Measurements from ENCODE around the gene ARVCF.

The ARVCF gene

GRCh38 chr22:20028855-20029549 lies 12.4 kb upstream of the ARVCF start:
- no peak for DNase-seq

- peak; percentile 31 for DNase-seq
Observed at GRCh38 chr22:20027966-20028854, 11.6 kb upstream of the ARVCF start.

GRCh38 chr22:20026996-20027601 lies 10.5 kb upstream of the ARVCF start:
- no peak for DNase-seq

GRCh38 chr22:20026204-20026908 lies 9.7 kb upstream of the ARVCF start:
- no peak for DNase-seq

GRCh38 chr22:20025401-20026203 lies 9.0 kb upstream of the ARVCF start:
- DNase-seq: no peak

GRCh38 chr22:20024650-20025397 lies 8.2 kb upstream of the ARVCF start:
- DNase-seq: no peak

GRCh38 chr22:20024225-20024624 lies 7.6 kb upstream of the ARVCF start:
- no peak for DNase-seq

- no peak for DNase-seq
Observed at GRCh38 chr22:20022978-20023613, 6.5 kb upstream of the ARVCF start.

GRCh38 chr22:20022231-20022977 lies 5.8 kb upstream of the ARVCF start:
- DNase-seq: no peak

GRCh38 chr22:20021196-20022181 lies 4.9 kb upstream of the ARVCF start:
- no peak for DNase-seq

- peak; percentile 95 for DNase-seq
Observed at GRCh38 chr22:20020533-20021195, 4.0 kb upstream of the ARVCF start, which contains the start of gene TANGO2. Gene TANGO2 (plus strand): TSS chr22:20021110. CDS start chr22:20036799, 15,689 bp downstream.

GRCh38 chr22:20019661-20020532 lies 3.3 kb upstream of the ARVCF start:
- DNase-seq: no peak

- no peak for DNase-seq
Observed at GRCh38 chr22:20018001-20018400, 1.4 kb upstream of the ARVCF start.

- no peak for DNase-seq
Observed at GRCh38 chr22:20017622-20017958, 967 bp upstream of the ARVCF start.

- DNase-seq: peak; percentile 23
Observed at GRCh38 chr22:20015971-20016733, 471 bp downstream of the ARVCF start.

GRCh38 chr22:20015187-20015625 lies 1.4 kb downstream of the ARVCF start:
- no peak for DNase-seq
